K562 (cell line): ENCODE measurements around the gene PRDM15. TPM values are rescaled to one million over a fixed set of nuclear protein-coding genes. Genes with fewer than 3 reads are reported as not detected.

Experiments used
- ATAC-seq: fragments of 200-7000 bp; cut with Tn5 transposase; 3 replicates; pipeline ENCODE4 v1.9.1; 2020; ENCODE audit warnings: moderate library complexity
- BruUV-seq: library from RNA; stranded (reverse); fragments of 400-500 nt; replicated peaks from 2 replicates; lab custom pipeline; 2021; lab: Mats Ljungman, UMichigan
- CTCF ChIA-PET: fragments of 300-600 bp; formaldehyde crosslinking; extraction: SDS; loops from one replicate; lab custom pipeline; 2021; ENCODE audit warnings: low intra/inter-chr PET ratio; lab: Yijun Ruan, JAX
- POLR2A ChIA-PET: fragments of 300-600, 350-650 bp; sonication (Branson Sonifier 250); formaldehyde crosslinking; extraction: SDS; loops from one replicate; lab custom pipeline; 2021; ENCODE audit warnings: antibody characterized with exemption, inconsistent platforms; lab: Yijun Ruan, JAX
- DNase-seq, 4 experiments: peaks; one replicate each; pipeline versions ENCODE4 v3.0.0 to v3.0.0-alpha.2; 2011 to 2018; ENCODE audit warnings: low spot score in 3 of 4, mixed read lengths in 3 of 4; ENCODE audit errors: extremely low read depth in 1 of 4
- FAIRE-seq: peaks from 2 replicates; lab custom pipeline; 2011; peaks lifted over from hg19 to GRCh38; lab: Jason Lieb, UNC
- H2AFZ ChIP-seq: 2 replicates; pipeline ENCODE4 v1.6.0; 2011; ENCODE audit warnings: low read depth, low read length, control low read depth, inconsistent platforms
- H3K27ac ChIP-seq: fragments of 200-600 bp; 3 replicates; pipeline ENCODE4 v1.8.0; 2011; ENCODE audit warnings: low read depth, mild to moderate bottlenecking, control low read depth, inconsistent platforms, low read length, moderate library complexity, mixed read lengths; ENCODE audit errors: extremely low read depth
- H3K27me3 ChIP-seq, 2 experiments: fragments of 300-600 bp in 1 of 2; 2 replicates in 1 of 2; 3 replicates in 1 of 2; pipeline versions ENCODE4 v1.6.0 to v1.8.0; 2011; ENCODE audit warnings: inconsistent platforms in 2 of 2, low read length in 2 of 2, mild to moderate bottlenecking in 1 of 2, mixed read lengths in 1 of 2, moderate library complexity in 1 of 2; ENCODE audit not compliant: control insufficient read depth in 2 of 2, insufficient read depth in 2 of 2
- H3K36me3 ChIP-seq: fragments of 300-600 bp; 3 replicates; pipeline ENCODE4 v1.8.0; 2011; ENCODE audit warnings: mild to moderate bottlenecking, low read length, inconsistent platforms; ENCODE audit not compliant: control insufficient read depth, insufficient read depth
- H3K4me1 ChIP-seq, 2 experiments: fragments of 200-600 bp in 1 of 2; replicated peaks in 1 of 2; 2 replicates in 1 of 2; 3 replicates in 1 of 2; pipeline versions ENCODE4 v1.5.1 to v1.8.0; 2011; ENCODE audit warnings: inconsistent platforms in 2 of 2, low read length in 2 of 2, mild to moderate bottlenecking in 1 of 2, mixed read lengths in 1 of 2, moderate library complexity in 1 of 2; ENCODE audit not compliant: control insufficient read depth in 2 of 2, insufficient read depth in 2 of 2
- H3K4me2 ChIP-seq: 2 replicates; pipeline ENCODE4 v1.6.1; 2011; ENCODE audit warnings: low read length, control low read depth, inconsistent platforms, mixed read lengths; ENCODE audit not compliant: insufficient read depth
- H3K4me3 ChIP-seq: fragments of 200-600 bp; sonication (generic), shearing (Covaris generic); 2 replicates; pipeline ENCODE4 v1.5.1; 2016; ENCODE audit warnings: control low read depth, inconsistent platforms
- H3K79me2 ChIP-seq: fragments of 200-600 bp; 3 replicates; pipeline ENCODE4 v1.8.0; 2011; ENCODE audit warnings: low read length, inconsistent platforms; ENCODE audit not compliant: control insufficient read depth, insufficient read depth
- H3K9ac ChIP-seq, 2 experiments: 2 replicates each; pipeline versions ENCODE4 v1.6.0 to v1.6.1; 2011; ENCODE audit warnings: low read depth in 2 of 2, low read length in 2 of 2, control low read depth in 1 of 2, inconsistent platforms in 1 of 2, mild to moderate bottlenecking in 1 of 2, mixed read lengths in 1 of 2; ENCODE audit not compliant: insufficient read depth in 1 of 2
- H3K9me1 ChIP-seq: one replicate; pipeline ENCODE4 v1.6.0; 2011; ENCODE audit warnings: inconsistent platforms, mild to moderate bottlenecking, low read length, moderate library complexity; ENCODE audit not compliant: control insufficient read depth, insufficient read depth
- H3K9me3 ChIP-seq: replicated peaks from 2 replicates; pipeline ENCODE4 v1.5.1; 2011; ENCODE audit warnings: low read depth, low read length, inconsistent platforms; ENCODE audit not compliant: control insufficient read depth, insufficient read depth
- H4K20me1 ChIP-seq: replicated peaks from 2 replicates; pipeline ENCODE4 v1.6.1; 2011; ENCODE audit warnings: low read length, inconsistent platforms, mixed read lengths; ENCODE audit not compliant: control insufficient read depth, insufficient read depth
- MAZ ChIP-seq, 2 experiments: fragments of 450-650 bp in 1 of 2; sonication (generic) in 1 of 2; formaldehyde crosslinking; IDR thresholded peaks in 1 of 2; conservative IDR thresholded peaks in 1 of 2; 2 replicates each; pipeline versions ENCODE4 v1.4.0 to v1.5.0; 2020; ENCODE audit warnings: mild to moderate bottlenecking in 1 of 2, missing genetic modification reagents in 1 of 2
- NR2C1 ChIP-seq, 2 experiments: fragments of 450-650 bp; IDR thresholded peaks; 2 replicates each; pipeline ENCODE4 v1.6.1; 2017; ENCODE audit warnings: mild to moderate bottlenecking in 2 of 2, antibody characterized with exemption in 1 of 2, inconsistent platforms in 1 of 2, missing compliant biosample characterization in 1 of 2, missing genetic modification characterization in 1 of 2
- POLR2H ChIP-seq: IDR thresholded peaks from 2 replicates; pipeline ENCODE4 v1.6.1; 2016; ENCODE audit warnings: missing genetic modification characterization, low read depth, mild to moderate bottlenecking, control low read depth, missing compliant biosample characterization, moderate library complexity
- POLR3G ChIP-seq: IDR thresholded peaks from 2 replicates; pipeline ENCODE4 v1.6.1; 2011; ENCODE audit not compliant: insufficient read length, insufficient replicate concordance; ENCODE audit errors: extremely low read depth
- SMC3 ChIP-seq: conservative IDR thresholded peaks from 2 replicates; pipeline ENCODE4 v1.6.1; 2011; ENCODE audit warnings: low read depth, low read length, improper control_type of control experiment; ENCODE audit not compliant: insufficient read depth
- SP1 ChIP-seq: sonication (generic); formaldehyde crosslinking; IDR thresholded peaks from 2 replicates; pipeline ENCODE4 v1.8.1; 2022; ENCODE audit warnings: mild to moderate bottlenecking, missing genetic modification reagents
- ZFP30 ChIP-seq: fragments of 250-450 bp; sonication (Bioruptor Pico); IDR thresholded peaks from 2 replicates; pipeline ENCODE4 v1.8.0; 2022; ENCODE audit warnings: moderate library complexity, mild to moderate bottlenecking, inconsistent platforms, borderline replicate concordance
- ZNF445 ChIP-seq: fragments of 250-450 bp; sonication (Bioruptor Pico); IDR thresholded peaks from 2 replicates; pipeline ENCODE4 v1.4.0; 2020; ENCODE audit warnings: low read depth, mild to moderate bottlenecking, moderate library complexity
- ZNF586 ChIP-seq: fragments of 450-650 bp; formaldehyde crosslinking; conservative IDR thresholded peaks from 2 replicates; pipeline ENCODE4 v1.4.0; 2020; ENCODE audit warnings: mild to moderate bottlenecking, moderate library complexity
- WGBS: fragments of 100-300 bp; shearing (Covaris generic); methylation state at CpG from one replicate; pipeline ENCODE4 v1.1.6; 2016; ENCODE audit warnings: low coverage, mixed read lengths; ENCODE audit not compliant: insufficient coverage; ENCODE audit errors: missing lambda C conversion rate; 5-methylcytosine and 5-hydroxymethylcytosine counted together
- in situ Hi-C: fragments of 300-500 bp; cut with MboI; formaldehyde crosslinking; loops from 4 replicates; pipeline ENCODE4 v1.15.0; 2018; ENCODE audit warnings: inconsistent platforms, mixed read lengths
- intact Hi-C: fragments of 100-400 bp; cut with micrococcal nuclease; formaldehyde crosslinking; loops from 2 replicates; pipeline ENCODE4 v1.14.2; 2022
- polyA plus RNA-seq, 8 experiments: library from polyadenylated mRNA; depleted of rRNA in 4 of 8; stranded (reverse) in 5 of 8; unstranded in 3 of 8; fragments of >200 nt; fragmentation: Nextera tagmentation in 2 of 8; fragmentation: Illumina TruSeq in 1 of 8; extraction: Ambion mirVana in 2 of 8; extraction: Trizol in 1 of 8; gene quantifications; 2 replicates each; pipeline versions ENCODE4 v1.2.1 to v1.2.3, GENCODE V29; 2011 to 2014; ENCODE audit warnings: inconsistent platforms in 1 of 8, missing spikeins in 1 of 8
- total RNA-seq, 7 experiments: library from RNA; depleted of rRNA in 6 of 7; stranded (reverse); fragments of >200 nt in 6 of 7; fragmentation: Illumina TruSeq in 2 of 7; extraction: Trizol in 2 of 7; gene quantifications; 2 replicates each; pipeline versions ENCODE4 v1.2.1 to v1.2.3, GENCODE V29; 2011 to 2021; ENCODE audit warnings: low replicate concordance in 1 of 7

The PRDM15 gene
- total and polyA plus RNA-seq, 9 of the 15 experiments (the other 6 are each of a cell fraction or from before 2014, with no cell fraction given), result 0.93 to 9.2 (median 6.2) TPM

DNA sequence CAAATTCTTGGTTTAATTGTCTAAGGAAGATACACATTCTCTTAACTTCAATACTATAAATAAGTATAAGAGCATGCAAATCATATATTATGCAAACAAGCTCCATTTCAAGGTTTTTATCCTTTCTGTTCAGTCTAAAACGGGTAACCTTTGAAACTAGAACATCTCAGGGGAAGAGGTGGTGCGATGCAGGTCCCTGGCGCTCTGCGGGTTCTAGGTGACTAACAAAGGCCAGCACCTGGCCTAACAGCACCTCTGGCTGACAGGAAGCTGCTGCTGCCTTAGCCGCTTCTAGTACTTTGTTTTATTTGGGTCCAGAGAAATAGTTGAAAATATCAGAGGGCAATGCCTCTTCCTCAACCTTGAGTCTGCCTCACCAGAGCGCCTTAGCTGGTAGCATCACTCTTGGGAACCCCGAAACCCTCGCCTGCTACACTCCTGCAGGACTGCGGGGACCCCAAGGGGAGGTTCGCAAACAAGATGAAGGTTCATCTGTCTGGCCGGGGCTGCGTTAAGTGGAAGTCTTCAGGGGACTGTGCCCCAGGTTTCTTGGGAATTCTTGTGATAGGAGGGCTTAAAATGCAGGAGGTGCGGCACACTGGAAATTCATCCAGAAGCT, 45.5 kb downstream of the PRDM15 start (continued):
- no peak for TF ChIP-seq MAZ (CRISPR knock-in tag; conservative IDR thresholded peaks at IDR 0.05 in 1 of 2, IDR thresholded peaks at IDR 0.05 in 1 of 2)
- TF ChIP-seq SMC3, result no peak
- TF ChIP-seq ZNF586, result no peak
- no peak for TF ChIP-seq ZNF445 (CRISPR knock-in tag)
- no peak for TF ChIP-seq NR2C1 (IDR thresholded peaks at IDR 0.05)
- no peak for TF ChIP-seq NR2C1 (tag; IDR thresholded peaks at IDR 0.05)
- no peak for TF ChIP-seq POLR3G
- no peak for TF ChIP-seq POLR2H (tag)

DNA sequence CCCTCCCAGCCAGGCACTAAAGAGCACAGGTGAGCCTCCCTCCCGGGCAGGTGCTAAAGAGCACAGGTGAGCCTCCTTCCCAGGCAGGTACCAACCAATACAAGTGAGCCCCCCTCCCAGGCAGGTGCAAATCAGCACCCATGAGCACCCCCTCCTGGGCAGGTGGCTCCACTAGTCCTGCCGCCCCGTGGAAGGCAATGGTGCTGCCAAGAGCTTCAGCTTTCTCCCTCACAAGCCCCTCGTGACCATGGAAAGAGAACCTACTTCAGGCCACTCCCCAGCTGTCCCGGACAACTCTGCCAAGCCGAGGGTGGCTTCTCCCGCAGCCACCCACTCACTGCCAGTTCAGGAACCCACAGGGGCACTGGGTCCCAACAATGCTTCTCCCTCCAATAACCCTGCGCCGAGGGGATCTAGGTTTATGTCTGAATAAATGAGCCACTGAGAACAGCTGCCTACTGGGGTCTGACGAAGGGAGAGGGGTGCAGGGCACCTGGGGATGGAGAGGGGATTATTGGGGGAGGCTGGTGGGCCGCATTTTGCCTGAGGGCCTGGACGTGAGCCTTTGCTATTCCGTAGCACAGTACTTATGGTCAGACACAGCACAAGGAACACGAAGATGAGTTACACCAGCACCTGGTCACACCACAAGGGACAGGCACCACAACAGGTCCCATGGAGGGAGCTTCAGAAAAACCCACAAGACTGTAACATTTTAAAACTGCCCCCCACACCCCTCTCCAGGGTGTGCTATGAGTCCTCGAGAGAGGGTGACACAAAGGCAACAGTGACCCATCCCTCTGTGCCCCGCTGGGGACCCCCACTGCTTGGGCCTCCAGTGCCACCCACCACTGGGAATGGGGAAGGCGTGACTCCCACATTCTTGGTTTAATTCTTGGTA, 46.3 kb downstream of the PRDM15 start:
- WGBS, result 81% methylated on average over 16 of the region's 17 CpGs
- H3K4me2 ChIP-seq, result no peak overlapping the region
- TF ChIP-seq SP1 (CRISPR knock-in tag) (no peak), ZFP30 (CRISPR knock-in tag) (no peak)

More for the DNA sequence above, 46.3 kb downstream of the PRDM15 start:
- FAIRE-seq, result no peak
- H4K20me1 ChIP-seq, result no peaks in the 10 kb centered on the region
- no TSS peak for BruUV-seq
- no peak for ATAC-seq
- H3K9ac ChIP-seq, result no peak overlapping the region
- in situ Hi-C loops, result no loop called here
- peaks cover 52% of the 10 kb centered on the region for H3K36me3 ChIP-seq
- POLR2A ChIA-PET, result interaction anchor here (1.0 kb wide), 1 partner anchor 9 kb away, joined by 3 read pairs; no protein-coding TSS in a partner anchor
- no peaks in the 10 kb centered on the region for H3K79me2 ChIP-seq
- no peak overlapping the region for H3K27ac ChIP-seq
- H3K27me3 ChIP-seq, result no peaks in the 10 kb centered on the region
- DNase-seq, result no peak
- H3K4me1 ChIP-seq, result peaks cover 11 to 27% of the 10 kb centered on the region in 2 experiments; a peak in 4 of 5 replicates
- H3K4me3 ChIP-seq, result no peak overlapping the region
- no peak overlapping the region for H2AFZ ChIP-seq
- intact Hi-C loops, result no loop called here
- no peaks in the 10 kb centered on the region for H3K9me3 ChIP-seq
- CTCF ChIA-PET, result no interaction called here
- H3K9me1 ChIP-seq, result peaks cover 3% of the 10 kb centered on the region
